Measurements from ENCODE around the gene BRD7.

BRD7 gene

DNA sequence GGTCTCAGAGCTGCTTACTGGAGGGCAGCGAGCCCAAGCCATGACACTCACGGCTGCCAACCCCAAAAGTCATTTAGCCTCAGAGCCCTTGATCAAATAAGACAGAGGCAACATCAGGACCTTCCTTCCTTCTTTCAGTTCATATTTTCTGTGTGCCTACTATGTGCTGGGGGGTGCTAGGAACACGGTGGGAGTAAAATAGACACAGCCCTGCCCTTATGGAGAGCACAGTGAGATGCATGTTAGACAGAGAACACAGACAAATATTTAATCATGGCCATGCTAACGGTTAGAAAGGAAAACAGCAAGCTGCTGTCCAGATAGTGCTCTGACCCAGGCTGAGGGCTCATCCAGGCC lies 4.5 kb upstream of the BRD7 start:
- ChIA-PET POLR2A (no interaction called here), CTCF (interaction anchor here (1.1 to 3.4 kb wide), 3 partner anchors 9 to 433 kb away, joined by 3 to 15 read pairs (median 5); no protein-coding TSS in a partner anchor)
- TF ChIP-seq, protein P1, sequence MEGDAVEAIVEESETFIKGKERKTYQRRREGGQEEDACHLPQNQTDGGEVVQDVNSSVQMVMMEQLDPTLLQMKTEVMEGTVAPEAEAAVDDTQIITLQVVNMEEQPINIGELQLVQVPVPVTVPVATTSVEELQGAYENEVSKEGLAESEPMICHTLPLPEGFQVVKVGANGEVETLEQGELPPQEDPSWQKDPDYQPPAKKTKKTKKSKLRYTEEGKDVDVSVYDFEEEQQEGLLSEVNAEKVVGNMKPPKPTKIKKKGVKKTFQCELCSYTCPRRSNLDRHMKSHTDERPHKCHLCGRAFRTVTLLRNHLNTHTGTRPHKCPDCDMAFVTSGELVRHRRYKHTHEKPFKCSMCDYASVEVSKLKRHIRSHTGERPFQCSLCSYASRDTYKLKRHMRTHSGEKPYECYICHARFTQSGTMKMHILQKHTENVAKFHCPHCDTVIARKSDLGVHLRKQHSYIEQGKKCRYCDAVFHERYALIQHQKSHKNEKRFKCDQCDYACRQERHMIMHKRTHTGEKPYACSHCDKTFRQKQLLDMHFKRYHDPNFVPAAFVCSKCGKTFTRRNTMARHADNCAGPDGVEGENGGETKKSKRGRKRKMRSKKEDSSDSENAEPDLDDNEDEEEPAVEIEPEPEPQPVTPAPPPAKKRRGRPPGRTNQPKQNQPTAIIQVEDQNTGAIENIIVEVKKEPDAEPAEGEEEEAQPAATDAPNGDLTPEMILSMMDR (IDR thresholded peaks at IDR 0.05; ENCODE audit: control extremely low read depth, extremely low read depth, low read depth, missing control alignments) = no peak
- no peak for DNase-seq (ENCODE audit: extremely low spot score)

DNA sequence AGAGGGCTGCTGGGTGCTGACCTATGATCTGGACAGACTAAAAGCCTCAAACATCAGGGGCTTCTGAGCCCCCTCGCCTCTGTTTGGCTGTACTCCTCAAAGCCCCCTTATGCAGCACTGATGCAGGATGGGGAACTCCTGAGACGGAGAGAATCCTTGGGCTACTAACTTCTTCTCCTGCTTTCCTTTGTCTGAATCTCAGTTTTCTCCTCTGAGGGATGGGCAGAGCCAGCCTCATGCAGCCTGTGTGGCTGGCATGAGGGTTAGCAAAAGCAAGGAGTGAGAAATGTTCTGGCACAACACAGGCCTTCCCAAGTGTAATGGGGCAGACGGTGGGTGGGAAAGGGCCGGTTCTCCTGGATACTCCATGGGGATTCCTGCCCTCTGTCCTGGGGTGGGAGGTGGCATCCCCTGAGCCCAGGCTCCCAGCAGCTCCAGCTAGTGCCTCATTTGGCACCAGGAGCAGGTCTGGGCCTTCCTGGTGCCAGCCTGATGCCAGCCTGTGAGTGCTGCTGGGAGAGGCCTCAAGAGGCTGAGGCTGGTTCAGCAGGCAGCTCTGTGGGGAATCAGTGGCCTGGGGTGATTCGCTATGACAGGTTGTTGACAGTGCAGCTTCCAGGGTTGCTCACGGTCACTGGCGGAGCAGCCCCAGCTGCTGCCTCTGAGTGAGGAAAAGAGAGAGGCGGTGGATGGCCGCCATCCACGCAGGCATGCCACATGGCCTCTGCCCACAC lies 4.0 kb upstream of the BRD7 start:
- DNase-seq (ENCODE audit: extremely low spot score) = no peak
- CTCF ChIA-PET = interaction anchor here (0.8 to 3.4 kb wide), 6 partner anchors 10 to 434 kb away, joined by 3 to 15 read pairs (median 6); no protein-coding TSS in a partner anchor
- TF ChIP-seq, protein P1 (IDR thresholded peaks at IDR 0.05; ENCODE audit: control extremely low read depth, extremely low read depth, low read depth, missing control alignments) = no peak
- POLR2A ChIA-PET = no interaction called here

- DNase-seq (ENCODE audit: extremely low spot score) = no peak
- POLR2A ChIA-PET = no interaction called here
These were observed 3.3 kb upstream of the BRD7 start for GRCh38 chr16:50371936-50372595.

DNA sequence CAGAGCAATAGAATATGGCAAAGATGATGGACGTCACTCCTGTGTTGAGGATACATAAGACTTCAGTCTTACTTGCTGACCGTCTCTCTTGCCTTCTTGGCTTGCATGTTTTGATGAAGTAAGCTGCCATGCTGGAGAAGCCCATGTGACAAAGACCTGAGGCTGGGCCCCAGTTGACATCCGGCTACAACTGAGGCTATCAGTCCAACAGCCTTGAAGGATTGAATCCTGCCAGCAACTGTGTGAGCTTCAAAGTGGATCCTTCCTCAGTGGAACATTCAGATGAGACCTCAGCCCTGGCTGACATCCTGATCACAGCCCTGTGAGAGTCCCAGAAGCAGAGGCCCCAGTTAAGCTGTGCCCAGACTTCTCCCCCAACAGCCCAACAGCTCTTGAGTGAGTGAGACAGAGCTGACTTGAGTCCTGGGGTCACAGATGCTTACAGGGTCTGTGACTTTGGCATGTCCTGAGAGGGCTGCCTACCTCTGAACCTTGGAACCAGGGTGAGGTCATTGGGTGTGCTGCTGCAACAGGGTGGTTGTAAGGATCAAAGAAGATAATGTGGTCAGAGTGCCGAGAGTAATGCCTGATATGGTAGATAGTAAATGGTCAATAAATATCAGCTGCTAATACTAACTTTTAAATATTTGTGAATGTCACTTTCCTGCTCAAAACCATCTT lies 2.4 kb upstream of the BRD7 start:
- TF ChIP-seq, protein P1 (IDR thresholded peaks at IDR 0.05; ENCODE audit: control extremely low read depth, extremely low read depth, low read depth, missing control alignments) = no peak
- DNase-seq (ENCODE audit: extremely low spot score) = no peak
- CTCF ChIA-PET = interaction anchor here (1.2 to 9.3 kb wide), 8 partner anchors 10 to 435 kb away, joined by 3 to 103 read pairs (median 4); partner anchors contain the start of gene SNX20
- POLR2A ChIA-PET = no interaction called here

More at GRCh38 chr16:50371936-50372595, 3.3 kb upstream of the BRD7 start:
- TF ChIP-seq, protein P1 (IDR thresholded peaks at IDR 0.05; ENCODE audit: control extremely low read depth, extremely low read depth, low read depth, missing control alignments) = no peak
- CTCF ChIA-PET = interaction anchor here (0.7 to 3.4 kb wide), 7 partner anchors 17 to 434 kb away, joined by 3 to 15 read pairs (median 4); partner anchors contain the start of gene CNEP1R1

GRCh38 chr16:50369133-50369804 lies 481 bp upstream of the BRD7 start:
- ChIA-PET CTCF (interaction anchor here (0.6 to 9.3 kb wide), 18 partner anchors 9 to 437 kb away, joined by 3 to 103 read pairs (median 4); partner anchors contain the start of genes CNEP1R1 and SNX20), POLR2A (interaction anchor here (0.6 kb wide), 1 partner anchor 158 kb away, joined by 6 read pairs; no protein-coding TSS in a partner anchor)
- TF ChIP-seq, protein P1 (IDR thresholded peaks at IDR 0.05; ENCODE audit: control extremely low read depth, extremely low read depth, low read depth, missing control alignments) = no peak
- DNase-seq (ENCODE audit: extremely low spot score) = no peak

Measured in GM10248 (cell line).